Ramos (cell line): ENCODE measurements around the gene FDXR.

Source experiments
- in situ Hi-C: fragments of 300-500 bp; cut with MboI; formaldehyde crosslinking; loops from one replicate; pipeline ENCODE4 v1.14.3; 2022; ENCODE audit warnings: low sequenced_read_pairs; ENCODE audit not compliant: unreplicated experiment

The FDXR gene

GRCh38 chr17:74900208-74900607 lies 27.4 kb upstream of the FDXR start:
- in situ Hi-C loops, result no loop called here

GRCh38 chr17:74898376-74898946 lies 25.7 kb upstream of the FDXR start:
- in situ Hi-C loops, result no loop called here

- in situ Hi-C loops, result no loop called here
Measured at GRCh38 chr17:74893936-74894671, 21.3 kb upstream of the FDXR start.

GRCh38 chr17:74892974-74893911 lies 20.4 kb upstream of the FDXR start, which contains the start of gene FADS6:
FADS6 (minus strand) TSS chr17:74893633; CDS start chr17:74893595, 38 bp downstream.
- in situ Hi-C loops, result no loop called here

- in situ Hi-C loops, result no loop called here
Measured at GRCh38 chr17:74892013-74892841, 19.4 kb upstream of the FDXR start.

GRCh38 chr17:74890554-74890953 lies 17.8 kb upstream of the FDXR start:
- in situ Hi-C loops, result no loop called here

- in situ Hi-C loops, result no loop called here
Measured at GRCh38 chr17:74888469-74888868, 15.7 kb upstream of the FDXR start.

GRCh38 chr17:74883241-74883745 lies 10.5 kb upstream of the FDXR start:
- in situ Hi-C loops, result no loop called here

GRCh38 chr17:74882517-74883240 lies 9.9 kb upstream of the FDXR start:
- in situ Hi-C loops, result no loop called here

- in situ Hi-C loops, result no loop called here
Measured at GRCh38 chr17:74881073-74881472, 8.3 kb upstream of the FDXR start.

- in situ Hi-C loops, result no loop called here
Measured at GRCh38 chr17:74879308-74879707, 6.5 kb upstream of the FDXR start.

GRCh38 chr17:74878658-74879057 lies 5.9 kb upstream of the FDXR start:
- in situ Hi-C loops, result no loop called here

GRCh38 chr17:74877592-74878548 lies 5.1 kb upstream of the FDXR start:
- in situ Hi-C loops, result no loop called here

GRCh38 chr17:74875977-74876593 lies 3.3 kb upstream of the FDXR start:
- in situ Hi-C loops, result no loop called here

GRCh38 chr17:74875155-74875976 lies 2.6 kb upstream of the FDXR start:
- in situ Hi-C loops, result no loop called here

GRCh38 chr17:74874615-74875037 lies 1.8 kb upstream of the FDXR start:
- in situ Hi-C loops, result no loop called here
